K562 treated with DMSO at 1 percent for 12 hours (cell line): ENCODE results near the gene SIKE1. TPM values are rescaled to one million over a fixed set of nuclear protein-coding genes. Genes with fewer than 3 reads are reported as not detected.

Source experiments
- total RNA-seq: library from RNA; unstranded; fragments of 300-600 nt; gene quantifications from 2 replicates; pipeline ENCODE4 v1.2.3, GENCODE V29; 2022; ENCODE audit not compliant: insufficient read depth

Gene SIKE1
- total RNA-seq: 12.1 and 89.3 TPM in 2 replicates

DNA sequence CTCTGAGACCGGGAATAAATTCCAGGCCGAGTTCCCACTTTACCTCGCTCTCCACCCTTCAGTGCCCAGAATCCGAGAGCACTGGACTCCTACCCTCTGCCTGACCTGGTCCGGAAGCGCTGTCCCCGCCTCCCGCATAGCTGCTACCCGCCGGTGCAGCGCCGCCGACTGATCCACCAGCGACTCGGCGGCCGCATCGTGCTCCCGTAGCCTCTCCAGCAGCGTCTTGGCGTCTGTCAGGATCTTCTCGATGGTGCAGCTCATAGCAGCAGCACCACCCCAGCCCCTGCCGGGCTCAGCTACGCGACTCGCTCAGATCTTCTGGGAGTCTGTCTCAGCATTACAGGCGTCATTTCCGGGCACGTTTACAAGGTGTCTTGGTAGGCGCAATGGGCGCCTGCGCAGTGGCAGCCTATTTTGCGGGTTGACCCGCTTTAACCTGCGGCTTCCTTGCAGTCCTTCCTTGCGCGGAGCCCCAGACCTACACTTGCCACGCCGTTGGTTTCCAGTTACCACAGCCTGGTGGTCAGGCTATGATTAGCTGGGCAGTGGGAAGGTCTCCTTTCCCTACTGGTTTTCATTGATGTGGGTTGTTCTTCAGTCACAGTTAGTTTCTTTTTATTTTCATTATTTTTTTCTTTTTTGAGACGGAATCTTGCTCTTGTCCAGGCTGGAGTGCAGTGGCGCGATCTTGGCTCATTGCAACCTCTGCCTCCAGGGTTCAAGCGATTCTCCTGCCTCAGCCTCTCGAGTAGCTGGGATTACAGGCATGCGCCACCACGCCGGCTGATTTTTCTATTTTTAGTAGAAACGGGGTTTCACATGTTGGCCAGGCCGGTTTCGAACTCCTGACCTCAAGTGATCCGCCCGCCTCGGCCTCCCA is at the start of gene SIKE1:
SIKE1 (minus strand) TSS at position 342 of the 883 bp plus-strand sequence; CDS start at position 264, 78 bp downstream.

GRCh38 chr1:114757455-114758255 is 22.8 kb downstream of the SIKE1 start, which contains the start of gene CSDE1:
TSS of gene CSDE1 (minus strand) at chr1:114757984. CDS start at chr1:114739890, 18,094 bp downstream.

Other genes with a start within 250 kb of the SIKE1 start
- gene BCAS2, start 199.1 kb downstream of the SIKE1 start, total RNA-seq: 31.6 and 67.3 TPM in 2 replicates
- 0.44 TPM in 1 of 2 replicates, not detected in the other for gene DENND2C, start 110.6 kb downstream of the SIKE1 start, total RNA-seq
- not detected in 2 replicates for gene AMPD1, start 85.1 kb downstream of the SIKE1 start, total RNA-seq
- gene NRAS, start 63.9 kb downstream of the SIKE1 start, total RNA-seq: 14.2 and 35.4 TPM in 2 replicates
- gene CSDE1, start 22.7 kb downstream of the SIKE1 start, total RNA-seq: 96.8 and 229 TPM in 2 replicates
- not detected in 2 replicates for gene SYCP1, start 74.2 kb upstream of the SIKE1 start, total RNA-seq
- not detected in 2 replicates for gene TSHB, start 249.1 kb upstream of the SIKE1 start, total RNA-seq